ENCODE measurements around the gene TFPT.

- TF ChIP-seq POLR2A (IDR thresholded peaks at IDR 0.05) (peak in 3 of 4 donors; percentile 47 to 82 (median 53)), CTCF (IDR thresholded peaks at IDR 0.05) (peak in 1 of 6 experiments; percentile 5)
Observed at GRCh38 chr19:54115109-54116063, at the start of gene TFPT, which contains the start of gene PRPF31.

All from upper lobe of left lung (tissue), 4 donors.